Hepatocyte (in vitro differentiated cells): Measurements from ENCODE around the gene TGIF2. TPM values are rescaled to one million over a fixed set of nuclear protein-coding genes. Genes with fewer than 3 reads are reported as not detected.

Source experiments
- DNase-seq: peaks from one replicate; pipeline ENCODE4 v3.0.0-alpha.2; 2016; ENCODE audit warnings: low spot score
- H2AFZ ChIP-seq: fragments of 200-600 bp; sonication (generic); 2 replicates; pipeline ENCODE4 v1.6.0; 2016; ENCODE audit warnings: antibody characterized with exemption, mild to moderate bottlenecking
- H3K27ac ChIP-seq: fragments of 200-600 bp; sonication (generic); 2 replicates; pipeline ENCODE4 v1.5.1; 2016; ENCODE audit warnings: mild to moderate bottlenecking
- H3K27me3 ChIP-seq: fragments of 200-600 bp; sonication (generic); 2 replicates; pipeline ENCODE4 v1.6.1; 2016
- H3K36me3 ChIP-seq: fragments of 200-600 bp; sonication (generic); replicated peaks from 2 replicates; pipeline ENCODE4 v1.5.1; 2016; ENCODE audit warnings: low read depth; ENCODE audit not compliant: insufficient read depth
- H3K4me1 ChIP-seq: fragments of 200-600 bp; sonication (generic); 2 replicates; pipeline ENCODE4 v1.5.1; 2016; ENCODE audit warnings: mild to moderate bottlenecking, moderate library complexity; ENCODE audit not compliant: insufficient read depth
- H3K4me2 ChIP-seq: fragments of 200-600 bp; sonication (generic); 2 replicates; pipeline ENCODE4 v1.6.0; 2016
- H3K4me3 ChIP-seq: fragments of 200-600 bp; sonication (generic); 2 replicates; pipeline ENCODE4 v1.5.1; 2016; ENCODE audit warnings: mild to moderate bottlenecking
- H3K79me2 ChIP-seq: fragments of 200-600 bp; sonication (generic); 2 replicates; pipeline ENCODE4 v1.6.0; 2017; ENCODE audit warnings: mild to moderate bottlenecking
- H3K9me2 ChIP-seq: fragments of 200-600 bp; sonication (generic); replicated peaks from 2 replicates; pipeline ENCODE4 v1.6.0; 2017; ENCODE audit warnings: mild to moderate bottlenecking; ENCODE audit not compliant: insufficient read depth
- H3K9me3 ChIP-seq: fragments of 200-600 bp; sonication (generic); 2 replicates; pipeline ENCODE4 v1.5.1; 2016; ENCODE audit warnings: low read depth, mild to moderate bottlenecking
- H4K20me1 ChIP-seq: fragments of 200-600 bp; sonication (generic); 2 replicates; pipeline ENCODE4 v1.6.0; 2016; ENCODE audit warnings: mild to moderate bottlenecking; ENCODE audit not compliant: insufficient read depth, poor library complexity, severe bottlenecking
- CTCF ChIP-seq: fragments of 200-600 bp; sonication (generic); IDR thresholded peaks from 2 replicates; pipeline ENCODE4 v1.5.1; 2016; ENCODE audit warnings: antibody characterized with exemption, mild to moderate bottlenecking; ENCODE audit not compliant: poor library complexity
- EZH2 ChIP-seq: fragments of 200-600 bp; sonication (generic); IDR thresholded peaks from 2 replicates; pipeline ENCODE4 v1.6.1; 2016; ENCODE audit warnings: antibody characterized with exemption, mild to moderate bottlenecking, borderline replicate concordance
- EZH2phosphoT487 ChIP-seq: fragments of 200-600 bp; sonication (generic); IDR thresholded peaks from one replicate; pipeline ENCODE4 v1.6.1; 2018; ENCODE audit warnings: antibody characterized with exemption, mild to moderate bottlenecking, low read depth, moderate library complexity; ENCODE audit not compliant: unreplicated experiment, severe bottlenecking
- WGBS: methylation state at CpG from one replicate; pipeline ENCODE4 v1.1.6; 2016; ENCODE audit warnings: low lambda C conversion rate; ENCODE audit errors: missing lambda C conversion rate; 5-methylcytosine and 5-hydroxymethylcytosine counted together
- polyA plus RNA-seq: library from polyadenylated mRNA; unstranded; fragments of >200 nt; fragmentation: Nextera tagmentation; extraction: Ambion mirVana; gene quantifications from 2 replicates; pipeline ENCODE4 v1.2.1, GENCODE V29; 2016
- total RNA-seq: library from RNA; depleted of rRNA; stranded (reverse); fragments of >200 nt; gene quantifications from 2 replicates; pipeline ENCODE4 v1.2.3, GENCODE V29; 2014

Gene TGIF2
- total and polyA plus RNA-seq, 2 experiments from 2014 or later = 30.6 to 38.5 TPM

DNA sequence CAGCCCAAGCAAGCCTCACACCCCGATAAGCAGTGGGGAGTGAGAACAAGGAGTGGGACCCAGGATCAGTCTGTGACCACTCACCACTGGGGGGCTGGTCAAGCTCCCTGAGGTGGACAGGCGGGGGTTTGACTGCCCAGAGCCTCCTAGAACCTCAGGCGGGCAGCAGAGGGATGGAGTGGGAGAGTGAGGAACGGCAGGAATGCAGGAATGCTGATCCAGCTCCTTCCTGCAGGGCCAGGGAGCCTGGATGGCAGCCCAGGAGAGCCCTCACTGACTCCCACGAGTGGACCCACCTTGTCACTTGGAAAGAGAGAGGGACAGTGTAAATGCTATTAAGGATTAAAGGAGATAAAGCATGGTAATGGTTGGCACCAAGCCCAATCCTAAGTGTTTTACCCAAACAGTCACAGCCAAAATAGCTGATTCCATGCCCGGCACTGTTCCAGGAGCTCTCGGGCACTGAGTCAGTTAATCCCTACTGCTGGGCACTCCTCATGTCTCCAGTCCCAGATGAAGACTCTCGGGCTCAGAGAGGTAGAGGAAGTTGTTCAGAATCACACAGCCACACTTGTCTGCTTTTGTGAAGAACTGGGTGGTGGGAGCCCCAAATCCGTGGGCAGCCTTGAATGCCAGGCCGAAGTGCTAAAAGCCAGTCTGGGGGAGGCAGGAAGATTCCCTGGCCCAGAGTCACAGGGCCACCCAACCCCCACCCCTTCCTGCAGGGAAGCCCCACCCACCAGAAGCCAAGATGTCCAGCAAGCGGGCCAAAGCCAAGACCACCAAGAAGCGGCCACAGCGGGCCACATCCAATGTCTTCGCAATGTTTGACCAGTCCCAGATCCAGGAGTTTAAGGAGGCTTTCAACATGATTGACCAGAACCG is 29.0 kb upstream of the TGIF2 start:
- no peak overlapping the region for H3K4me3 ChIP-seq
- H4K20me1 ChIP-seq = no peaks in the 10 kb centered on the region
- no peaks in the 10 kb centered on the region for H3K36me3 ChIP-seq
- H3K27ac ChIP-seq = no peak overlapping the region
- peaks cover 31% of the 10 kb centered on the region for H3K79me2 ChIP-seq
- TF ChIP-seq EZH2phosphoT487 (no peak), EZH2 (no peak), CTCF (no peak)
- H3K9me2 ChIP-seq = no peaks in the 10 kb centered on the region
- H3K9me3 ChIP-seq = no peaks in the 10 kb centered on the region
- H2AFZ ChIP-seq = no peak overlapping the region
- peaks cover 31% of the 10 kb centered on the region for H3K4me1 ChIP-seq
- peak overlapping the region; percentile 97 for H3K4me2 ChIP-seq
- DNase-seq = no peak
- no peaks in the 10 kb centered on the region for H3K27me3 ChIP-seq
- WGBS = 87% methylated on average over 15 of the region's 15 CpGs

- Histone ChIP-seq H3K36me3 (no peaks in the 10 kb centered on the region), H3K4me3 (no peak overlapping the region), H3K27ac (no peak overlapping the region), H4K20me1 (no peaks in the 10 kb centered on the region), H3K79me2 (peaks cover 24% of the 10 kb centered on the region), H3K4me2 (no peak overlapping the region), H3K9me2 (no peaks in the 10 kb centered on the region), H3K27me3 (no peaks in the 10 kb centered on the region), H2AFZ (no peak overlapping the region), H3K4me1 (peaks cover 22% of the 10 kb centered on the region), H3K9me3 (no peaks in the 10 kb centered on the region)
- TF ChIP-seq CTCF (no peak), EZH2phosphoT487 (no peak), EZH2 (no peak)
- WGBS = 83% methylated on average over 14 of the region's 14 CpGs
- no peak for DNase-seq
Observed at GRCh38 chr20:36546111-36546736, 27.2 kb upstream of the TGIF2 start.

- WGBS = 90% methylated on average over 12 of the region's 12 CpGs
- no peak overlapping the region for H2AFZ ChIP-seq
- no peaks in the 10 kb centered on the region for H3K27me3 ChIP-seq
- H3K9me3 ChIP-seq = no peaks in the 10 kb centered on the region
- no peaks in the 10 kb centered on the region for H3K9me2 ChIP-seq
- no peak overlapping the region for H3K4me3 ChIP-seq
- DNase-seq = no peak
- no peak for TF ChIP-seq CTCF
- no peak for TF ChIP-seq EZH2phosphoT487
- TF ChIP-seq EZH2 = no peak
- peaks cover 13% of the 10 kb centered on the region for H3K79me2 ChIP-seq
- H3K4me2 ChIP-seq = no peak overlapping the region
- no peak overlapping the region for H3K27ac ChIP-seq
- H4K20me1 ChIP-seq = no peaks in the 10 kb centered on the region
- no peaks in the 10 kb centered on the region for H3K36me3 ChIP-seq
- peaks cover 14% of the 10 kb centered on the region for H3K4me1 ChIP-seq
Observed at GRCh38 chr20:36547186-36548005, 26.0 kb upstream of the TGIF2 start.
